Lung (tissue), 12 donors: ENCODE results near the gene LYPD8. TPM values are rescaled to one million over a fixed set of nuclear protein-coding genes. Genes with fewer than 3 reads are reported as not detected.

Experiments
- ATAC-seq: fragments of 200-7000 bp; cut with Tn5 transposase; one replicate; pipeline ENCODE4 v1.9.1; 2020; ENCODE audit warnings: moderate number of reproducible peaks; ENCODE audit not compliant: insufficient read depth, low FRiP score
- DNase-seq, 3 donors: peaks; one replicate each; pipeline ENCODE4 v3.0.0-alpha.2; 2013 to 2017
- H3K27ac ChIP-seq, 2 donors: one replicate each; pipeline ENCODE4 v1.5.1; 2013; ENCODE audit warnings: mild to moderate bottlenecking in 2 of 2, moderate library complexity in 2 of 2, control low read depth in 1 of 2, inconsistent platforms in 1 of 2, low read depth in 1 of 2, low read length in 1 of 2
- H3K27me3 ChIP-seq, 3 donors: one replicate each; pipeline ENCODE4 v1.5.1; 2013; ENCODE audit warnings: low read length in 2 of 3; ENCODE audit not compliant: control insufficient read depth in 3 of 3, insufficient read depth in 3 of 3
- H3K36me3 ChIP-seq, 4 donors: one replicate each; pipeline ENCODE4 v1.5.1; 2013; ENCODE audit warnings: low read length in 4 of 4, mild to moderate bottlenecking in 1 of 4, moderate library complexity in 1 of 4; ENCODE audit not compliant: control insufficient read depth in 4 of 4, insufficient read depth in 4 of 4
- H3K4me1 ChIP-seq, 5 donors: one replicate each; pipeline ENCODE4 v1.5.1; 2013; ENCODE audit warnings: low read length in 5 of 5, mild to moderate bottlenecking in 2 of 5, moderate library complexity in 1 of 5; ENCODE audit not compliant: control insufficient read depth in 5 of 5, insufficient read depth in 5 of 5
- H3K4me3 ChIP-seq: one replicate; pipeline ENCODE4 v1.5.1; 2013; ENCODE audit warnings: mild to moderate bottlenecking, control low read depth, moderate library complexity
- H3K9ac ChIP-seq, 2 donors: one replicate each; pipeline ENCODE4 v1.5.1; 2013; ENCODE audit warnings: low read length in 2 of 2, control low read depth in 1 of 2; ENCODE audit not compliant: insufficient read depth in 1 of 2
- H3K9me3 ChIP-seq, 4 donors: one replicate each; pipeline ENCODE4 v1.5.1; 2013; ENCODE audit warnings: low read length in 3 of 4, mild to moderate bottlenecking in 1 of 4, moderate library complexity in 1 of 4; ENCODE audit not compliant: control insufficient read depth in 4 of 4, insufficient read depth in 3 of 4
- WGBS, 2 donors: extraction: QIAGEN DNeasy Blood & Tissue Kit; methylation state at CpG; one replicate each; pipeline ENCODE4 v1.1.7; 2013; 5-methylcytosine and 5-hydroxymethylcytosine counted together
- polyA plus RNA-seq, 2 donors: library from polyadenylated mRNA; stranded (reverse); fragments of 200-250 nt; gene quantifications; one replicate each; pipeline ENCODE4 v1.2.1, GENCODE V29; 2013
- total RNA-seq, 2 donors: library from RNA; depleted of rRNA in 1 of 2; stranded (reverse); fragments of >200 nt in 1 of 2; gene quantifications; one replicate each; pipeline ENCODE4 v1.2.1, GENCODE V29; 2014 to 2021
- TF ChIP-seq, protein P1 (sequence below): IDR thresholded peaks from 2 replicates; pipeline ENCODE4 v1.5.1; 2012; ENCODE audit warnings: mild to moderate bottlenecking; ENCODE audit errors: control extremely low read depth, extremely low read depth
- donor health status: control.
- donor health status: control.
- donor health status: Bipolar disorder and iron deficiency.
- donor health status: healthy.
- donor health status: DM: yes; HTN: yes; CAD: no.

Gene LYPD8
- total and polyA plus RNA-seq, 4 donors, result not detected

DNA sequence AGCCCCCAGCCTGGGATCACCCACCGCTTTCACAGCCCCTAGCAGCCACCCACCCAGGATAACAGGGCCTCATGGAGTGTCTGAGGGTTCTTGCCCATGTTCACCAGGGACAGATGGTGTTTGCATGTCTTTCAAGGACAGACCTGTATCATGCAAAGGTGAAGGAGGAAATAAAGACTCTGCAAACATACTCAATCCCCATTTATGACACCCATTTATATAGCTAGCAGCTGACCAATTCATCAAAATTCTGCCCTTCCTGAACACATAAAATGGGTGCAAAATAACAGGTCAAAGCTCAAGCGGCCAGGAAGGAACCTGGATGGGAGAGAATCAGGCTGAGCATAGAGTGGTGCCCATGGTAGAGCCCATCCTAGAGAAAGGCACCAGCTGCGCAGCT, 32.8 kb upstream of the LYPD8 start:
- no peaks in the 10 kb centered on the region for H3K4me1 ChIP-seq
- no peaks in the 10 kb centered on the region for H3K27me3 ChIP-seq
- H3K4me3 ChIP-seq, result no peak overlapping the region
- TF ChIP-seq, protein P1, sequence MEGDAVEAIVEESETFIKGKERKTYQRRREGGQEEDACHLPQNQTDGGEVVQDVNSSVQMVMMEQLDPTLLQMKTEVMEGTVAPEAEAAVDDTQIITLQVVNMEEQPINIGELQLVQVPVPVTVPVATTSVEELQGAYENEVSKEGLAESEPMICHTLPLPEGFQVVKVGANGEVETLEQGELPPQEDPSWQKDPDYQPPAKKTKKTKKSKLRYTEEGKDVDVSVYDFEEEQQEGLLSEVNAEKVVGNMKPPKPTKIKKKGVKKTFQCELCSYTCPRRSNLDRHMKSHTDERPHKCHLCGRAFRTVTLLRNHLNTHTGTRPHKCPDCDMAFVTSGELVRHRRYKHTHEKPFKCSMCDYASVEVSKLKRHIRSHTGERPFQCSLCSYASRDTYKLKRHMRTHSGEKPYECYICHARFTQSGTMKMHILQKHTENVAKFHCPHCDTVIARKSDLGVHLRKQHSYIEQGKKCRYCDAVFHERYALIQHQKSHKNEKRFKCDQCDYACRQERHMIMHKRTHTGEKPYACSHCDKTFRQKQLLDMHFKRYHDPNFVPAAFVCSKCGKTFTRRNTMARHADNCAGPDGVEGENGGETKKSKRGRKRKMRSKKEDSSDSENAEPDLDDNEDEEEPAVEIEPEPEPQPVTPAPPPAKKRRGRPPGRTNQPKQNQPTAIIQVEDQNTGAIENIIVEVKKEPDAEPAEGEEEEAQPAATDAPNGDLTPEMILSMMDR, result no peak
- no peak for ATAC-seq
- H3K9ac ChIP-seq, result no peak overlapping the region
- no peaks in the 10 kb centered on the region for H3K36me3 ChIP-seq
- 80 to 94% methylated on average over 3 of the region's 3 CpGs for WGBS, 2 donors
- no peak for DNase-seq
- no peak overlapping the region for H3K27ac ChIP-seq
- H3K9me3 ChIP-seq, result peaks cover 0 to 2% (median 0%) of the 10 kb centered on the region in 4 donors

- DNase-seq, result no peak
- Histone ChIP-seq H3K9ac (no peak overlapping the region), H3K27ac (no peak overlapping the region), H3K4me1 (no peaks in the 10 kb centered on the region), H3K9me3 (peaks cover 0 to 2% (median 0%) of the 10 kb centered on the region in 4 donors), H3K36me3 (no peaks in the 10 kb centered on the region), H3K27me3 (no peaks in the 10 kb centered on the region), H3K4me3 (no peak overlapping the region)
- ATAC-seq, result no peak
- 91 to 92% methylated on average over 4 of the region's 4 CpGs for WGBS, 2 donors
- TF ChIP-seq, protein P1, result no peak
Observed at GRCh38 chr1:248787430-248787829, 31.9 kb upstream of the LYPD8 start.

DNA sequence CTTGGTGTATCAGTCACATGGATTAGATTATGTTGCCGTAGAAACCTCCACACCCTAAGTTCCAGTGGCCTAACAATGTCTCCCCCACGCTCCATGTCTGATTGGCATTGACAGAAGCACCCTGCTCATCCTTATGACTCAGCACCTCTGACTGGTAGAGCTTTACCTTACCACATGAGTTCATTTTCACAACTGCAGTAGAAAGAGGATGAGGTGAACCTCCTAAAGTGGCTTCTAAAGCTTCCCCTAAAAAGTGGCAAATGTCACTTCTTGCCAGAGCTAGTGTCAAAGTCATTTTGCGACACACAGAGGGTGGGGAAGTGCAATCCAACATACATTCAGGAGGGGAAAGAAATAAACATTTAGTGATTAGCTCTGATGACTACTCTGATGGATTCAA, 30.6 kb upstream of the LYPD8 start:
- no peaks in the 10 kb centered on the region for H3K36me3 ChIP-seq
- WGBS, 2 donors, result 62 to 70% methylated on average over 3 of the region's 3 CpGs
- H3K4me3 ChIP-seq, result no peak overlapping the region
- ATAC-seq (no peak), DNase-seq (no peak)
- H3K27me3 ChIP-seq, result no peaks in the 10 kb centered on the region
- no peak overlapping the region for H3K27ac ChIP-seq
- H3K9ac ChIP-seq, result no peak overlapping the region
- H3K9me3 ChIP-seq, result peaks cover 0 to 3% (median 0%) of the 10 kb centered on the region in 4 donors
- TF ChIP-seq, protein P1, result no peak
- no peaks in the 10 kb centered on the region for H3K4me1 ChIP-seq

GRCh38 chr1:248783367-248783766, 27.8 kb upstream of the LYPD8 start:
- TF ChIP-seq, protein P1, result no peak
- no peak overlapping the region for H3K9ac ChIP-seq
- WGBS, 2 donors, result 59 to 70% methylated on average over 3 of the region's 3 CpGs
- H3K27ac ChIP-seq, result no peak overlapping the region
- ATAC-seq (no peak), DNase-seq (no peak)
- H3K27me3 ChIP-seq, result no peaks in the 10 kb centered on the region
- no peaks in the 10 kb centered on the region for H3K36me3 ChIP-seq
- no peak overlapping the region for H3K4me3 ChIP-seq
- no peaks in the 10 kb centered on the region for H3K4me1 ChIP-seq
- peaks cover 0 to 6% (median under 1%) of the 10 kb centered on the region in 4 donors for H3K9me3 ChIP-seq
